Thoracic aorta (tissue), 2 donors: ENCODE data around the gene PAFAH1B2. TPM values are rescaled to one million over a fixed set of nuclear protein-coding genes. Genes with fewer than 3 reads are reported as not detected.

ENCODE experiments used
- ATAC-seq: fragments of 150-250 bp; one replicate; pipeline ENCODE4 v1.8.0; 2017; ENCODE audit warnings: low read depth; ENCODE audit not compliant: insufficient number of reproducible peaks, low FRiP score
- DNase-seq: peaks from one replicate; pipeline ENCODE4 v3.0.0-alpha.2; 2020; ENCODE audit warnings: low spot score
- H3K27ac ChIP-seq, 2 donors: fragments of 200-600 bp; sonication (generic); 1 replicate in 1 of 2; 2 replicates in 1 of 2; pipeline ENCODE4 v1.5.1; 2016; ENCODE audit warnings: mild to moderate bottlenecking in 2 of 2, moderate library complexity in 2 of 2
- H3K27me3 ChIP-seq: fragments of 200-600 bp; sonication (generic); replicated peaks from 2 replicates; pipeline ENCODE4 v1.6.0; 2016; ENCODE audit warnings: mild to moderate bottlenecking; ENCODE audit not compliant: insufficient read depth
- H3K36me3 ChIP-seq: fragments of 200-600 bp; sonication (generic); one replicate; pipeline ENCODE4 v1.5.1; 2016
- H3K4me1 ChIP-seq, 2 donors: fragments of 200-600 bp; sonication (generic); 1 replicate in 1 of 2; 2 replicates in 1 of 2; pipeline versions ENCODE4 v1.5.1 to v1.6.0; 2016; ENCODE audit warnings: low read depth in 2 of 2, mild to moderate bottlenecking in 1 of 2; ENCODE audit not compliant: control insufficient read depth in 1 of 2
- H3K4me3 ChIP-seq: fragments of 200-600 bp; sonication (generic); 2 replicates; pipeline ENCODE4 v1.5.1; 2016; ENCODE audit warnings: mild to moderate bottlenecking
- H3K9me3 ChIP-seq: fragments of 200-600 bp; sonication (generic); 2 replicates; pipeline ENCODE4 v1.5.1; 2016
- total RNA-seq, 2 donors: library from RNA; depleted of rRNA; stranded (reverse); fragments of >200 nt; gene quantifications; one replicate each; pipeline versions ENCODE4 v1.1.0 to v1.2.3, GENCODE V29; 2016
- TF ChIP-seq, protein P1 (sequence below): fragments of 200-600 bp; sonication (generic); IDR thresholded peaks from one replicate; pipeline ENCODE4 v1.5.1; 2019; ENCODE audit warnings: antibody characterized with exemption

PAFAH1B2 gene
- total RNA-seq, 2 donors from 2014 or later, result 66.3 to 75.8 TPM

DNA sequence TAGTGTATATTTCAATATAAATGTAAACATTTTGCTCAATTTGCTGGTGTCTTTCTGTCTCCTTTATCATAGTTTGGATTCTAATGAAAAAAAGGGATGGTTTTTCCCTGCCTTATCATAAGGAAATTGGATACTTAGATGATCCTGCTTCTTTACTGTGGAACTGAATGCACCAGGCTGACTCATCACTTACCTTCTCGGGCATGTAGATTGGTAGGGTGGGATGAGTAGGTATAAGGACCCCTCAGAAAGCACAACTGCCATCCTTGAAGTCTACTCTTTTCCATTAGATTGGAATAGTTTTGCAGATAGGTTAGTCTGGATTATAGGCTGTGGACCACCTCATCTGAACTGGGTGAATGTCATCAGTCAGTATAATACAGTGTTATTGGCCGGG, 26.9 kb downstream of the PAFAH1B2 start:
- H3K36me3 ChIP-seq, result peaks cover 21% of the 10 kb centered on the region

DNA sequence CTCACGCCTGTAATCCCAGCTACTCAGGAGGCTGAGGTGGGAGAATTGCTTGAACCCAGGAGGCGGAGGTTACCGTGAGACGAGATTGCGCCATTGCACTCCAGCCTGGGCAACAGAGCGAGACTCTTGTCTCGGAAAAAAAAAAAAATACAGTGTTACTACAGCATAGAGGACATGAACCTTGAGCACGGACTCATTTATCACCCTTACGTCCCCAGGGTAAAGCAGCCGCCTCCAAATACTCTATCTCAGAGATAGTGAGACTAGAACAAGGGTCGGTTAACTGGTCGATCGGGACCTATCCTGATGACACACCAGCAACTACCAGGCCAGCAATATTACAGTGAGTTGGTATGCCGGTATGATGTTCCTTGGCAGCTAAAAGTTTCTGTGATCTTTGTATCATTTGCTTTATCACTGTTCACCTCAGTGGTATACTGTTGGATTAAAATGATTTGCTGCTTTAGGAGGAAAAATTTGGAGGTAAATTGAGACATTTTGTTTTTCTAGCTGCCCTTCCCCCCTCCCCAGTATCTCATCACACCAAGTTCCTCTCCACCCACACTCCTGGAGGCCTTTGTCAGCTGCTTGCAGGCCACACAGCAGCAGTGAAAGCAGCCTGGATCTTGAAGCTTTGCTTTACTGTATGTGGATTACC, 27.4 kb downstream of the PAFAH1B2 start:
- Histone ChIP-seq H3K36me3 (peaks cover 19% of the 10 kb centered on the region), H3K27ac (no peak overlapping the region), H3K27me3 (no peaks in the 10 kb centered on the region), H3K9me3 (no peaks in the 10 kb centered on the region), H3K4me3 (no peak overlapping the region), H3K4me1 (peaks cover 0 to 6% of the 10 kb centered on the region in 2 donors)
- ATAC-seq (no peak), DNase-seq (no peak)
- TF ChIP-seq, protein P1, sequence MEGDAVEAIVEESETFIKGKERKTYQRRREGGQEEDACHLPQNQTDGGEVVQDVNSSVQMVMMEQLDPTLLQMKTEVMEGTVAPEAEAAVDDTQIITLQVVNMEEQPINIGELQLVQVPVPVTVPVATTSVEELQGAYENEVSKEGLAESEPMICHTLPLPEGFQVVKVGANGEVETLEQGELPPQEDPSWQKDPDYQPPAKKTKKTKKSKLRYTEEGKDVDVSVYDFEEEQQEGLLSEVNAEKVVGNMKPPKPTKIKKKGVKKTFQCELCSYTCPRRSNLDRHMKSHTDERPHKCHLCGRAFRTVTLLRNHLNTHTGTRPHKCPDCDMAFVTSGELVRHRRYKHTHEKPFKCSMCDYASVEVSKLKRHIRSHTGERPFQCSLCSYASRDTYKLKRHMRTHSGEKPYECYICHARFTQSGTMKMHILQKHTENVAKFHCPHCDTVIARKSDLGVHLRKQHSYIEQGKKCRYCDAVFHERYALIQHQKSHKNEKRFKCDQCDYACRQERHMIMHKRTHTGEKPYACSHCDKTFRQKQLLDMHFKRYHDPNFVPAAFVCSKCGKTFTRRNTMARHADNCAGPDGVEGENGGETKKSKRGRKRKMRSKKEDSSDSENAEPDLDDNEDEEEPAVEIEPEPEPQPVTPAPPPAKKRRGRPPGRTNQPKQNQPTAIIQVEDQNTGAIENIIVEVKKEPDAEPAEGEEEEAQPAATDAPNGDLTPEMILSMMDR, result no peak

More for the DNA sequence above, 26.9 kb downstream of the PAFAH1B2 start:
- no peak for ATAC-seq
- TF ChIP-seq, protein P1, result no peak
- H3K4me1 ChIP-seq, result peaks cover 0 to 2% of the 10 kb centered on the region in 2 donors
- H3K27me3 ChIP-seq, result no peaks in the 10 kb centered on the region
- no peak for DNase-seq
- H3K4me3 ChIP-seq, result no peak overlapping the region
- H3K27ac ChIP-seq, result no peak overlapping the region
- no peaks in the 10 kb centered on the region for H3K9me3 ChIP-seq

DNA sequence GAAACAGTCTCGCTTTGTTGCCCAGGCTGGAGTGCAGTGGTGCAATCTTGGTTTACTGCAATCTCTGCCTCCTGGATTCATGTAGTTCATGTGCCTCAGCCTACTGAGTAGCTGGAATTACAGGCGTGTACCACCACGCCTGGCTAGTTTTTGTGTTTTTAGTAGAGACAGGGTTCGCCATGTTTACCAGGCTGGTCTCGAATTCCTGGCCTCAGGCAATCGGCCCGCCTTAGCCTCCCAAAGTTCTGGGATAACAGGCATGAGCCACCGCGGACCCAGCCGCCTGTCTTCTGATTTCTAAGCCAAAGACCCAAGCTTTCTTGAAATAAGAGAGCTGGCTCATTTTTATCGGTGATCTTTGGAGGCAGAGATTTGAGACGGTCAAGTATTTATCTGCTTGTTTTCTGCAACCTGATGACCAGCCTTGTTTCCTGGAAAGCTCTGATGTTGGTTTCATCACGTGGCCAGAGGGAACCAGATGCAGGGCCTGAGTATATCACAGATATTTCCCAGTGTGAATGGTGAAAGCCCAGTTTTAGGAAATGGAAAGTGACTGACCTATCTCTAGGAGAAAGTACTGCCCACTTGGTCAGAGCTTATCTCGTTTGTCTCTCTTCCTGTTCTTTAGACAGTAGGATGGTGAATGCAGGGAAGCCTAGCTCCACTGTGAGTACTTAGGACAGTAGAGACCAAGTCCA, 28.8 kb downstream of the PAFAH1B2 start:
- H3K36me3 ChIP-seq, result peaks cover 11% of the 10 kb centered on the region
- H3K27me3 ChIP-seq, result no peaks in the 10 kb centered on the region
- H3K9me3 ChIP-seq, result no peaks in the 10 kb centered on the region
- H3K4me3 ChIP-seq, result no peak overlapping the region
- TF ChIP-seq, protein P1, result no peak
- DNase-seq, result no peak
- H3K4me1 ChIP-seq, result peaks cover 0 to 10% of the 10 kb centered on the region in 2 donors
- H3K27ac ChIP-seq, result no peak overlapping the region
- no peak for ATAC-seq

DNA sequence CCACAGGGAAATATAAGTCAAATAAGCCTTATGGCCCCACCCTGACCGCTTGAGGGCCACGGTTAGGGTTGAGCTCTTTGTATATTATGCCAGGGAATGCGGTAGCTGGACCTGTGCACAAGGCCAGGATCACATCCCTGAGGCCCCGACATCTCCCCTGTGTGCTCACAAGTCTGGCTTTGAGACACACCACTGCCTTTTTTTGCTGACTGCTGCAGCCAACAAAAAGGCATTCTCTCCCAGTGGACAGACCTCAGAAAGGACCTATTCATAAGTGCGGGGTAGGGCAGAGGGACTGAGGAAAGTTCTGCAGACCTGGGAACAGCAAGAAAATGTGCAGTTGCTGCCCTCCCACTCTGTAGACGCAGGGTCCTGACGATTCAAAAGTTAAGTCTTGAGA, 31.0 kb downstream of the PAFAH1B2 start:
- Histone ChIP-seq H3K9me3 (no peaks in the 10 kb centered on the region), H3K4me3 (no peak overlapping the region), H3K27me3 (no peaks in the 10 kb centered on the region), H3K4me1 (peaks cover 9 to 21% of the 10 kb centered on the region in 2 donors), H3K36me3 (peaks cover 2% of the 10 kb centered on the region), H3K27ac (no peak overlapping the region)
- ATAC-seq, result no peak
- no peak for DNase-seq
- TF ChIP-seq, protein P1, result no peak

DNA sequence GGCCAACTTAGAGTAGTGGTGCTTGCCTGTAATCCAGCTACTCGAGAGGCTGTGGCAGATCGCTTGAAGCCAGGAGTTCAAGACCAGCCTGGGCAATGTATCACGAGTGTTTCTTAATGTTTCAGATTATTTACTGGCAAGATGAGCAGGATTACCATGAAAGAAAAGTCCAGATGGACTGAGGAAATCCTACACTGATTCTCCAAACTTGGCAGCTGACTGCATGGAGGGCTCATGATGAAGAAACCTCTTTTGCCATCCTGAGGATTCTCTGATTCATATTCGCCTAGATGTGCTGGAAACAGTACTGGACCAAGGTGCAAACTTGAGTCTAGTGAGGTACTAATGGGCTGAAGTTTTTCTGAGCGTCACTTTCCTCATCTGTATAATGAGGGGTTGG, 31.7 kb downstream of the PAFAH1B2 start:
- Histone ChIP-seq H3K9me3 (no peaks in the 10 kb centered on the region), H3K27me3 (no peaks in the 10 kb centered on the region), H3K4me1 (peaks cover 16 to 27% of the 10 kb centered on the region in 2 donors), H3K36me3 (no peaks in the 10 kb centered on the region), H3K4me3 (no peak overlapping the region), H3K27ac (no peak overlapping the region)
- TF ChIP-seq, protein P1, result no peak
- no peak for ATAC-seq
- no peak for DNase-seq
